GM23338 (cell line): Measurements from ENCODE around the gene ENTHD1.

Experiments
- CREB1 ChIP-seq: fragments of 250-450 bp; sonication (Bioruptor Pico); IDR thresholded peaks from 2 replicates; pipeline ENCODE4 v1.5.0; 2020; ENCODE audit warnings: low read depth, mild to moderate bottlenecking, moderate library complexity
- EZH2phosphoT487 ChIP-seq: fragments of 200-600 bp; sonication (generic); IDR thresholded peaks from one replicate; pipeline ENCODE4 v1.8.1; 2018; ENCODE audit warnings: antibody characterized with exemption; ENCODE audit not compliant: unreplicated experiment
- ZNF331 ChIP-seq: fragments of 250-450 bp; sonication (Bioruptor Pico); IDR thresholded peaks from 2 replicates; pipeline ENCODE4 v1.5.0; 2020; ENCODE audit warnings: low read depth, mild to moderate bottlenecking, moderate library complexity
- TF ChIP-seq, protein P1 (sequence below), 2 experiments: fragments of 200-600 bp in 1 of 2; sonication (generic) in 1 of 2; conservative IDR thresholded peaks; 2 replicates each; pipeline versions ENCODE4 v1.5.1 to v1.6.1; 2016 to 2017; ENCODE audit warnings: antibody characterized with exemption in 2 of 2, low read depth in 2 of 2, mild to moderate bottlenecking in 2 of 2, moderate library complexity in 1 of 2

DNA sequence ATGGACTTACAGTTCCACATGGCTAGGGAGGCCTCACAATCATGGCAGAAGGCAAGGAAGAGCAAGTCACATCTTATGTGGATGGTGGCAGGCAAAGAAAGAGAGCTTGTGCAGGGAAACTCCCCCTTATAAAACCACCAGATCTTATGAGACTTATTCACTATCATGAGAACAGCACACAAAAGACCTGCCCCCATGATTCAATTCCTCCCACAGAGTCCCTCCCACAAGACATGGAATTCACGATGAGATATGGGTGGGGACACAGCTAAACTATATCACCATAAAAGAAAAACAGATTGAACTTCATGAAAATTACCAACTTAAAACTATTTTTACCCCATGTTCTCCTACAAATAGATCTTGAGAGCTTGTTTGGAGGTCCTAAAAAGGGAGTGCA lies 19.6 kb downstream of the ENTHD1 start:
- TF ChIP-seq, protein P1, sequence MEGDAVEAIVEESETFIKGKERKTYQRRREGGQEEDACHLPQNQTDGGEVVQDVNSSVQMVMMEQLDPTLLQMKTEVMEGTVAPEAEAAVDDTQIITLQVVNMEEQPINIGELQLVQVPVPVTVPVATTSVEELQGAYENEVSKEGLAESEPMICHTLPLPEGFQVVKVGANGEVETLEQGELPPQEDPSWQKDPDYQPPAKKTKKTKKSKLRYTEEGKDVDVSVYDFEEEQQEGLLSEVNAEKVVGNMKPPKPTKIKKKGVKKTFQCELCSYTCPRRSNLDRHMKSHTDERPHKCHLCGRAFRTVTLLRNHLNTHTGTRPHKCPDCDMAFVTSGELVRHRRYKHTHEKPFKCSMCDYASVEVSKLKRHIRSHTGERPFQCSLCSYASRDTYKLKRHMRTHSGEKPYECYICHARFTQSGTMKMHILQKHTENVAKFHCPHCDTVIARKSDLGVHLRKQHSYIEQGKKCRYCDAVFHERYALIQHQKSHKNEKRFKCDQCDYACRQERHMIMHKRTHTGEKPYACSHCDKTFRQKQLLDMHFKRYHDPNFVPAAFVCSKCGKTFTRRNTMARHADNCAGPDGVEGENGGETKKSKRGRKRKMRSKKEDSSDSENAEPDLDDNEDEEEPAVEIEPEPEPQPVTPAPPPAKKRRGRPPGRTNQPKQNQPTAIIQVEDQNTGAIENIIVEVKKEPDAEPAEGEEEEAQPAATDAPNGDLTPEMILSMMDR (conservative IDR thresholded peaks at IDR 0.05; ENCODE audit: low read depth in 2 of 2): no peak
- TF ChIP-seq ZNF331 (CRISPR knock-in tag) (no peak), EZH2phosphoT487 (no peak), CREB1 (CRISPR knock-in tag) (no peak)
